ENCODE results near the gene CFAP65.

The CFAP65 gene

DNA sequence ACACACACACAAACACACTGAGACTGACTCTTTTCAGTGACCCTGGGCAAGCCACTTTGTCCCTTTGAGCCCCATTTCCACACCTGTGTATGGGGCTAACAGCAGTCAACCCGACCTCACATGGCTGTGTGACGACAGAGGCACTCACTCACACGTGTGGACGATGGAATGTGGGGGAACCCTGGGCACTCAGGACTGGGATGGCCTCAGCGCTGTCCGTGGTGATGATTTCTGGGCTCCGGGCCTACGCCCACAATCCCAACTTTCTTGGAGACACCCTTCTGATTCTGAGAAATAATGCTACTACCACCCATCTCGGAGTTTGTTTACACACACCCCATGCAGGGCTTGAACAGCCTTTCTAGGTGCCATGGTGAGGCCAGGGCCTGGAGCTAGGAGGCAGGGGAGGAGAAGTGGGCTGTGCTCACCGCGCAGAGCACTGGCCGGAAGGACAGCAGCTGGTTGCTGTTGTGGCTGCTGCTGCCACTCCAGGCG is 49.6 kb downstream of the CFAP65 start:
- DNase-seq (ENCODE audit: low read depth in 2 of 2) = no peak

- no peak for DNase-seq (ENCODE audit: low read depth in 2 of 2)
These were observed 50.7 kb downstream of the CFAP65 start for GRCh38 chr2:218990612-218991011.

- DNase-seq (ENCODE audit: low read depth in 2 of 2) = no peak
These were observed 51.3 kb downstream of the CFAP65 start for GRCh38 chr2:218990052-218990451.

GRCh38 chr2:218988650-218989049 is 52.7 kb downstream of the CFAP65 start:
- DNase-seq (ENCODE audit: low read depth in 2 of 2) = no peak

DNA sequence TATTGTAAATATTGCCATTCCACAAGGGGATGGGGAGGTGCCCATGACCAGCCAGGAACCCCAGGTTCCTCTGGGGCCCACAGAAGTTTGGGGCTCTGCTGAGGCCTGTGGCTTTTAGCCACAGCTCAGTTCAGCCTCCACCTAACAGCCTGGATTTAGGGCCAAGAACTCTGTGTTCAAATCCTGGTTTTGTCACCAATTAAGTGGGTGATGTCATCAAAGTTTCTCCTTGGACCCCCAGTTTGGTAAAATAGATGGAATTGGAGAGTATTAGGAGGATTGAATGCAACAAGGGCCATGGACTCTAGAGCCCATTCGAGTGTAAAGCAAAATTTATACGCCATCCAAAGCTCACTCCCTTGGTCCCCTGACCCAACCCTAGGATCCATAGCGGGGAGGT is 53.2 kb downstream of the CFAP65 start:
- DNase-seq (ENCODE audit: low read depth in 2 of 2) = no peak

- no peak for DNase-seq (ENCODE audit: low read depth in 2 of 2)
These were observed 55.1 kb downstream of the CFAP65 start for GRCh38 chr2:218986148-218986761.

- no peak for DNase-seq (ENCODE audit: low read depth in 2 of 2)
These were observed 55.8 kb downstream of the CFAP65 start for GRCh38 chr2:218985325-218986091.

- no peak for DNase-seq (ENCODE audit: low read depth in 2 of 2)
These were observed 56.3 kb downstream of the CFAP65 start, which contains the start of gene FEV for GRCh38 chr2:218985021-218985324. FEV (minus strand) TSS chr2:218985184; CDS start chr2:218985075, 109 bp downstream.

- no peak for DNase-seq (ENCODE audit: low read depth in 2 of 2)
These were observed 56.9 kb downstream of the CFAP65 start for GRCh38 chr2:218984239-218985020.

- DNase-seq (ENCODE audit: low read depth in 2 of 2) = no peak
These were observed 57.4 kb downstream of the CFAP65 start for GRCh38 chr2:218983934-218984238.

- DNase-seq (ENCODE audit: low read depth in 2 of 2) = no peak
These were observed 57.9 kb downstream of the CFAP65 start for GRCh38 chr2:218983263-218983933.

- no peak for DNase-seq (ENCODE audit: low read depth in 2 of 2)
These were observed 58.6 kb downstream of the CFAP65 start for GRCh38 chr2:218982586-218983262.

DNA sequence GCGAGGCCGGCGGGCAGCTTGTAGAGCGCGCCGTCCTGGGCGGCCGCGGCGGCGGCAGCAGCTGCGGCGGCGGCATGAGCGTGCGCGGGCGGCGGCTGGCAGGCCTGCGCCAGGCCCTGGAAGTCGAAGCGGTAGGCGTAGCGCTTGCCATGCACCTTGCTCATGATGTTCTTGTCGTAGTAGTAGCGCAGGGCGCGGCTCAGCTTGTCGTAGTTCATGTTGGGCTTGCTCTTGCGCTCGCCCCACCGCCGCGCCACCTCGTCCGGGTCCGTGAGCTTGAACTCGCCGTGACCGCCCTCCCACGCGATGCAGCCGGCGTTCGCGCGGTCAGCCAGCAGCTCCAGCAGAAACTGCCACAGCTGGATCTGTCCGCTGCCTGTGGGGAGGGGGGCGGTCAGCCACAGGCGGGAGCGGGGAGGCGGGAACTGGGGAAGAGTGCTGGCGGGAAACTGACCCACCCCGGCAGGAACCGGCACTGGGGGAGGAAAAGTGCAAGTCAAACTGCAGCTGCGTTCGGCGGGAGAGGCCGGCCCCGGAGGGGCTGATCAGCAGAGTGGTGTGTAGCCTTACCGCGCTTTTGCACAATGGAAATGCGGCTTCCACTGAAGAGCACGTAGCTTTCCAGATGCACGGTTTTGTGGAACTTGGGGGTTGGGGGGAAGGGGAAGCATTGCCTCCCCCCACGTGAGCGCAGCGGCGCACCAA is 59.3 kb downstream of the CFAP65 start:
- no peak for DNase-seq (ENCODE audit: low read depth in 2 of 2)

DNA sequence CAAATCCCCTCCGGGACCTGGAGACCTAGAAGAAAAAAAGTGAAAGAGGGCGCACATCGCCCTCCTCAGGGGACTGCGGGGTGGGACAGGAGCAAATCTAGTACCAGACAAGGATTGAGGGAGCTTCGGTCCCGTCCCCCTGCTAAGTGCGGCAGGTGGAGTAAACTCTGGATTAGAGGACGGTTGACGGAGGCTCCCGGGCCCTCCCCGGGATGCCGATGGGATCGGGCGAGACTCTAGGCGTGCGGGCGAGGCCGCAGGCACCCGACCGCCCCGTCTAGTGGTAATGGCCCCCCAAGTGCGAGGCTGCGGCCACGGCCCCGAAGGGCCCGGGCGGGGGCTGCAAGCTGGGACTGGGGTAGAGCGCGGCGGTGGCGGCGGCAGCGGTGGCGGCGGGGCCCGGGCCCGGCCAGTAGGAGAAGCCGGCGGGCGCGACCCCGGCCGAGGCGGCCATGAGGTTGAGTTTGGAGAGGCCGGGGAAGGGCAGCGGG is 59.9 kb downstream of the CFAP65 start:
- no peak for DNase-seq (ENCODE audit: low read depth in 2 of 2)

DNA sequence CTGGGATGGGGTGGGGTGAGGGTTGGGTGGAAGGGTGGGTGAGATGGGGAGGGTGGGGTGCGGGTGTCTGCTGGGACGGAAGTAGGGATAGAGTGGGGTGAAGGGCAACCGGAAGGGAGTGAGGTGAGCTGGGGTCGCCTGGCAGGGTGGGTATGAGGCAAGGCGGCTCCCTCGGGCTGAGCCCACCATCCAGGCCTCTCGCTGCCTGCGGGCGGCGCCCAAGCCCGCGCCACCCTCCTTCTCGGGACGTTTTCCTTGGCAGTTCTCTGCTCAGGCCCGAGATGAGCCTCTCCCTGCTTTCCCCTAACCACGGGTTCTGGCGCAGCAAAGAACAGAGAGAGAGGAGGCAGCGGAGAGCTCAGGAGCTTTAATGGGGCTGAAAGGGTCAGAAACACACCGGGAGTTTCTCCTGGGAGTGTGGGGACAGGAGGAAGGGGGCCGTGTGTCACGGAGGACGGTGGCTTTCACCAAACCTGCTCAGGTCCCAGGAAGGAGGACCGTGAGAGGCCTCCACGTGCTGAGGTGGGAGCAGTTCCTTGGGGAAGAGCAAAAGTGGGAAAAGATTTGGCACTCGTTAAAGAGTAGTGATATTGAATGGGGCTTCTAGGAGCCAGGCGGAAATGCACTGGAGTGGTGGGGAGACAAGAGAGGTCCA is 60.5 kb downstream of the CFAP65 start:
- no peak for DNase-seq (ENCODE audit: low read depth in 2 of 2)

DNA sequence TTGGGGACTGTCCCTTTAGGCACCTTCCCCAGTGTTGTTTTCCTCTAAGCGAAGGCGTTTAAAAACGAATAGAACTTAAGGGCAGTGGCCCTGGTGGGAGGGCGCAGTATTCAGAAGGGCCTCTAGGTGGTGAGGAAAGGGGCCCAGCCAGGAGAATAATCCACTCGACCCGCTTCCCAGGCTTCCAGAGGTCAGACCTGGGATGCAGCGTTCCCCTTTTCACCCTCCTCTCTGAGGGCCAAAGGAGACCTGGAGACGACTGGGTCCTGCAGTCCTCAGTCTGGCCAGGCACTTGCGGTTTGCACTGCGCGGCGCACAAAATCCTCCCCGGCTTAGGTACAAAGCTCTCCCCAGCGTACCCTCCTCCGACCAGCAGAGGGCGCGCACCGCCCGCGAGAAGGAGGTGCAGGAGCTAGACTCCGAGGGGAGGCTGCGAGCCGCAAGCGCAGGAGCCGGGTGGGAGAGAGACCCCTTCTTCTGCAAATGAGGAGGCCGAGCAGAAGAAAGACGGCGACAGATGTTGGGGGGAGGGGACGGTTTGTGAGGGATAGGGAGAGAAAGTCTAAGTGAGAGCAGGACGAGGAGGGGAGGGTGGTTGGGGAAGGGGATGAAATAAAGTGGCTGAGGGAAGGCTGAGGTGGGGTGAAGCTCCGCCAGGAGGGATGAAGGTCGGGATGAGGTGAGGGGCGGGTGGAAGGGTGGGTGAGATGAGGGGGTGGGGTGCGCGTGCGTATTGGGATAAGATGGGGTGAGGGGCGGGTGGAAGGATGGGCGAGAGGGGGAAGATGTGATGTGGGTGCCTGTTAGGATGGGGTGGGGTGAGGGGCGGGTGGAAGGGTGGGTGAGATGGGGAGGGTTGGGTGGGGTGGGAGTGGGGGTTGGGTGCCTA is 61.2 kb downstream of the CFAP65 start:
- DNase-seq (ENCODE audit: low read depth in 2 of 2) = peak; percentile 67 to 70

- DNase-seq (ENCODE audit: low read depth in 2 of 2) = no peak
These were observed 66.1 kb downstream of the CFAP65 start for GRCh38 chr2:218975060-218975777.

DNA sequence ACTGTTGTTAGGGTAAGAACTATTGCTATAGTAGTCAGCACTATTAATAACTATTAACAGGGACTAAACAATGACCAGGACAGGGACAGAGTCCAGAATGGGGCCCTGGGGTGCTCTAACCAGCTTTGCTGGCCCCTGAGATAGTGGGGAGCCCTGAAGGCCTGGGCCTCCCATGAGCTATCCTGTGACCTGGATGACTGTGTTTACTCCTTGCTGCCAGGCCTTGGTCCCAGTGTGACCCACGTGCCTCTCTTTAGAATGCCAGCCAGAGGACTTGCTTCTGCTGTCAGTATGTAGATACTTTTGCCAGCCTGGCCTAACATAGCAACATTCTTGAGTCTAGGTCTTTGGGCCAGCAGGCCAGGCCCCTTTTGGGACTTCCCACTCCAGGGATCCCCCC is 70.4 kb downstream of the CFAP65 start:
- no peak for DNase-seq (ENCODE audit: low read depth in 2 of 2)
